ENCODE data around the gene HSPB1. TPM values are rescaled to one million over a fixed set of nuclear protein-coding genes. Genes with fewer than 3 reads are reported as not detected.

HSPB1 gene
- total and polyA plus RNA-seq, 2 of the 13 experiments (the other 11 are each of a cell fraction or from before 2014, with no cell fraction given) = 21.0 to 38.6 TPM

- ChIA-PET POLR2A (no interaction called here), CTCF (ENCODE audit: low intra/inter-chr PET ratio, low total read pairs) (no interaction called here)
- no TSS peak for BruUV-seq (replicated peaks)
- in situ Hi-C loops (cut with HindIII; ENCODE audit: extremely low pct_ligation_motif_present, low pct_unique_long_range_greater_than_20kb) (no loop called here), intact Hi-C loops (cut with micrococcal nuclease; ENCODE audit: unreplicated experiment) (no loop called here)
- peaks cover 38% of the 10 kb centered on the region for H3K4me1 ChIP-seq (ENCODE audit: insufficient read depth, low read length)
- peaks cover 51% of the 10 kb centered on the region for H4K20me1 ChIP-seq (ENCODE audit: insufficient read depth, low read length)
- no peak for ATAC-seq
- H3K79me2 ChIP-seq (ENCODE audit: insufficient read depth, low read length) = peaks cover 91% of the 10 kb centered on the region
- H3K27ac ChIP-seq (ENCODE audit: extremely low read length, insufficient read depth, low read length) = no peak overlapping the region
- no peak for DNase-seq (ENCODE audit: low spot score)
- no peak overlapping the region for H3K4me2 ChIP-seq (ENCODE audit: low read depth, low read length)
- H3K9ac ChIP-seq (ENCODE audit: insufficient read depth, low read depth, low read length) = no peak overlapping the region
- H3K36me3 ChIP-seq (replicated peaks in 1 of 2; ENCODE audit: control insufficient read depth in 1 of 2, insufficient read depth in 2 of 2, low read length in 2 of 2) = peaks cover 14 to 21% of the 10 kb centered on the region in 2 experiments
- no peaks in the 10 kb centered on the region for H3K27me3 ChIP-seq (ENCODE audit: control insufficient read depth in 1 of 2, insufficient read depth in 2 of 2, low read length in 2 of 2)
- WGBS (ENCODE audit: low lambda C conversion rate) = 98% methylated on average over 7 of the region's 9 CpGs
- H3K4me3 ChIP-seq (replicated peaks in 1 of 3; ENCODE audit: insufficient read depth in 1 of 3, low read depth in 2 of 3, low read length in 3 of 3) = no peak overlapping the region
- H2AFZ ChIP-seq (ENCODE audit: low read length) = no peak overlapping the region
- FAIRE-seq = no peak
- H3K9me3 ChIP-seq (ENCODE audit: low read length) = no peaks in the 10 kb centered on the region
- TF ChIP-seq ZNF670 (CRISPR knock-in tag; IDR thresholded peaks at IDR 0.05; ENCODE audit: borderline replicate concordance) (no peak), ASH2L (IDR thresholded peaks at IDR 0.05; ENCODE audit: insufficient read length, low read depth, low read length) (no peak), JUNB (CRISPR knock-in tag; IDR thresholded peaks at IDR 0.05; ENCODE audit: borderline replicate concordance) (no peak), ZSCAN21 (CRISPR knock-in tag; IDR thresholded peaks at IDR 0.05; ENCODE audit: borderline replicate concordance) (no peak), ZBTB39 (CRISPR knock-in tag; IDR thresholded peaks at IDR 0.05) (no peak), ZNF274 (CRISPR knock-in tag; IDR thresholded peaks at IDR 0.05) (no peak), ATF6 (CRISPR knock-in tag; conservative IDR thresholded peaks at IDR 0.05) (no peak), ZC3H4 (CRISPR knock-in tag; IDR thresholded peaks at IDR 0.05; ENCODE audit: borderline replicate concordance) (no peak), NFE2L2 (IDR thresholded peaks at IDR 0.05; ENCODE audit: low read length) (no peak), TRIM24 (CRISPR knock-in tag; IDR thresholded peaks at IDR 0.05) (no peak), ZNF318 (CRISPR knock-in tag; IDR thresholded peaks at IDR 0.05) (no peak)
Observed at GRCh38 chr7:76338298-76339084, 36.0 kb downstream of the HSPB1 start.

Data from HepG2 (cell line).